HepG2 (cell line): ENCODE results near the gene FOCAD. TPM values are rescaled to one million over a fixed set of nuclear protein-coding genes. Genes with fewer than 3 reads are reported as not detected.

Source experiments
- AHDC1 ChIP-seq: sonication (generic); formaldehyde crosslinking; IDR thresholded peaks from 2 replicates; pipeline ENCODE4 v1.5.1; 2020; ENCODE audit warnings: mild to moderate bottlenecking, missing genetic modification reagents, borderline replicate concordance
- BCL3 ChIP-seq: sonication (generic); formaldehyde crosslinking; IDR thresholded peaks from 2 replicates; pipeline ENCODE4 v1.5.1; 2020; ENCODE audit warnings: mild to moderate bottlenecking, missing genetic modification reagents, moderate library complexity
- EP300 ChIP-seq, 3 experiments: sonication (generic) in 1 of 3; formaldehyde crosslinking in 1 of 3; IDR thresholded peaks; 2 replicates each; pipeline versions ENCODE4 v1.5.1 to v1.6.1; 2011 to 2020; ENCODE audit warnings: low read depth in 2 of 3, low read length in 2 of 3, borderline replicate concordance in 1 of 3, improper control_type of control experiment in 1 of 3, mild to moderate bottlenecking in 1 of 3, missing genetic modification reagents in 1 of 3, moderate library complexity in 1 of 3
- HNF4A ChIP-seq: sonication (generic); formaldehyde crosslinking; IDR thresholded peaks from 2 replicates; pipeline ENCODE4 v1.4.0; 2020; ENCODE audit warnings: missing genetic modification reagents
- PAXIP1 ChIP-seq: sonication (generic); formaldehyde crosslinking; conservative IDR thresholded peaks from 2 replicates; pipeline ENCODE4 v1.4.0; 2020; ENCODE audit warnings: mild to moderate bottlenecking, missing genetic modification reagents, moderate library complexity
- USF2 ChIP-seq, 2 experiments: sonication (generic) in 1 of 2; formaldehyde crosslinking in 1 of 2; IDR thresholded peaks; 2 replicates each; pipeline versions ENCODE4 v1.5.1 to v1.6.1; 2011 to 2020; ENCODE audit warnings: borderline replicate concordance in 1 of 2, low read depth in 1 of 2, low read length in 1 of 2, mild to moderate bottlenecking in 1 of 2, missing genetic modification reagents in 1 of 2, moderate library complexity in 1 of 2
- ZNF121 ChIP-seq: sonication (generic); formaldehyde crosslinking; IDR thresholded peaks from 2 replicates; pipeline ENCODE4 v1.5.0; 2020; ENCODE audit warnings: mild to moderate bottlenecking, missing genetic modification reagents
- polyA plus RNA-seq, 8 experiments: library from polyadenylated mRNA; depleted of rRNA in 3 of 8; stranded (reverse) in 7 of 8; unstranded in 1 of 8; fragments of >200 nt; fragmentation: Illumina TruSeq in 4 of 8; extraction: Trizol in 4 of 8; gene quantifications; 2 replicates each; pipeline versions ENCODE4 v1.2.1 to v1.2.3, GENCODE V29; 2011 to 2016; ENCODE audit warnings: low read depth in 4 of 8, missing spikeins in 1 of 8, mixed read lengths in 1 of 8; ENCODE audit not compliant: insufficient read depth in 1 of 8
- total RNA-seq, 5 experiments: library from RNA; depleted of rRNA; stranded (reverse); fragments of >200 nt; fragmentation: Illumina TruSeq; extraction: Trizol; gene quantifications; 2 replicates each; pipeline ENCODE4 v1.2.3, GENCODE V29; 2016; ENCODE audit warnings: low read depth in 1 of 5

Gene FOCAD
- total and polyA plus RNA-seq, 2 of the 13 experiments (the other 11 are each of a cell fraction or from before 2014, with no cell fraction given) = 18.0 to 31.1 TPM

GRCh38 chr9:20650750-20651299 is 33.2 kb upstream of the FOCAD start (continued):
- TF ChIP-seq PAXIP1 (CRISPR knock-in tag) (0 out of 2 replicates have a peak, but pooled peaks have one; percentile 16), HNF4A (peak; percentile 41; the same call in 1 of the 2 replicates), AHDC1 (CRISPR knock-in tag) (peak; percentile 38; the same call in 1 of the 2 replicates), EP300 (IDR thresholded peaks at IDR 0.05; ENCODE audit: low read depth in 2 of 2, low read length in 2 of 2) (no peak), EP300 (CRISPR knock-in tag; IDR thresholded peaks at IDR 0.05; ENCODE audit: borderline replicate concordance) (no peak), USF2 (IDR thresholded peaks at IDR 0.05; ENCODE audit: low read depth, low read length) (no peak), USF2 (CRISPR knock-in tag; IDR thresholded peaks at IDR 0.05; ENCODE audit: borderline replicate concordance) (peak; percentile 52; the same call in 1 of the 2 replicates), BCL3 (CRISPR knock-in tag) (no peak), ZNF121 (peak; percentile 92)
